MCF 10A (cell line): Measurements from ENCODE around the gene NUBPL. TPM values are rescaled to one million over a fixed set of nuclear protein-coding genes. Genes with fewer than 3 reads are reported as not detected.

Experiments
- BruUV-seq: library from RNA; stranded (reverse); fragments of 400-500 nt; replicated peaks from 2 replicates; lab custom pipeline; 2021; lab: Mats Ljungman, UMichigan
- CTCF ChIA-PET: fragments of 300-600 bp; sonication (Branson Sonifier 250); formaldehyde crosslinking; extraction: SDS; loops from one replicate; lab custom pipeline; 2021; ENCODE audit warnings: antibody characterized with exemption, inconsistent platforms; lab: Yijun Ruan, JAX
- POLR2A ChIA-PET: fragments of 300-600, 350-650 bp; sonication (Branson Sonifier 250); formaldehyde crosslinking; extraction: SDS; loops from one replicate; lab custom pipeline; 2020; ENCODE audit warnings: antibody characterized with exemption, inconsistent platforms; lab: Yijun Ruan, JAX
- DNase-seq: peaks from one replicate; pipeline ENCODE4 v3.0.0-alpha.2; 2018; ENCODE audit not compliant: unreplicated experiment
- H3K27ac Mint-ChIP-seq: one replicate; pipeline ENCODE4 v1.8.0; 2022; ENCODE audit warnings: mild to moderate bottlenecking, low read depth, mixed read lengths; ENCODE audit not compliant: unreplicated experiment
- H3K27me3 Mint-ChIP-seq: one replicate; pipeline ENCODE4 v1.8.0; 2022; ENCODE audit warnings: mixed read lengths; ENCODE audit not compliant: insufficient read depth, unreplicated experiment
- H3K36me3 Mint-ChIP-seq: one replicate; pipeline ENCODE4 v1.8.0; 2022; ENCODE audit warnings: mild to moderate bottlenecking, moderate library complexity, mixed read lengths; ENCODE audit not compliant: insufficient read depth, unreplicated experiment
- H3K4me1 Mint-ChIP-seq: one replicate; pipeline ENCODE4 v1.8.0; 2022; ENCODE audit warnings: mixed read lengths; ENCODE audit not compliant: insufficient read depth, unreplicated experiment
- H3K4me3 Mint-ChIP-seq: one replicate; pipeline ENCODE4 v1.8.0; 2022; ENCODE audit warnings: mild to moderate bottlenecking, moderate library complexity, mixed read lengths; ENCODE audit not compliant: unreplicated experiment
- H3K9me3 Mint-ChIP-seq: one replicate; pipeline ENCODE4 v1.8.0; 2022; ENCODE audit warnings: mixed read lengths; ENCODE audit not compliant: unreplicated experiment
- CTCF ChIP-seq: fragments of 200-600 bp; IDR thresholded peaks from one replicate; pipeline ENCODE4 v1.8.0; 2022; ENCODE audit warnings: antibody characterized with exemption, mild to moderate bottlenecking; ENCODE audit not compliant: unreplicated experiment
- intact Hi-C: fragments of 100-400 bp; cut with micrococcal nuclease; formaldehyde crosslinking; loops from 2 replicates; pipeline ENCODE4 v1.14.1; 2022
- total RNA-seq: library from RNA; stranded (reverse); gene quantifications from 2 replicates; pipeline ENCODE4 v1.2.3, GENCODE V29; 2022

The NUBPL gene
- total RNA-seq, 1 experiment from 2014 or later: 12.3 TPM

- POLR2A ChIA-PET: no interaction called here
- Mint-ChIP-seq H3K4me3 (no peak overlapping the region), H3K4me1 (no peaks in the 10 kb centered on the region), H3K9me3 (no peaks in the 10 kb centered on the region), H3K27ac (no peak overlapping the region), H3K27me3 (no peaks in the 10 kb centered on the region), H3K36me3 (no peaks in the 10 kb centered on the region)
- TF ChIP-seq CTCF: no peak
- CTCF ChIA-PET: interaction anchor here (0.7 kb wide), 1 partner anchor 8 kb away, joined by 4 read pairs; no protein-coding TSS in a partner anchor
- intact Hi-C loops: no loop called here
- no TSS peak for BruUV-seq
- no peak for DNase-seq
Observed at GRCh38 chr14:31727797-31728196, 166.6 kb downstream of the NUBPL start.

DNA sequence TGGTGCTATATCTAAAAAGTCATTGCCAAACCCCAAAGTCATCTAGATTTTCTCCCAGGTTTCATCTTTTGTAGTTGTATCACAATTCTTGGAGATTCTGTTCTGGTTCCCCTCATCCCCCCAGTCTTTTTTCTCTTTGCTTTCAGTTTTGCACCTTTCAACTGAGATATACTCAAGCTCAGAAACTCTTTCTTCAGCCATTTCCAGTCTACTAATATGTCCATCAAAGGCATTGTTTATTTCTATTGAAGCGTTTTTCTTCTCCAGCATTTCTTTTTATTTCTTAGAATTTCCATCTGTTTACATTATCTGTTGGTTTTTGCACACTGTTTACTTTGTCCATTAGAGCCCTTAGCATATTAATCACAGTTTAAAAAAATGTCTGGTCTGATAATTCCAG lies 179.5 kb downstream of the NUBPL start:
- TF ChIP-seq CTCF: no peak
- BruUV-seq: no TSS peak
- no peaks in the 10 kb centered on the region for H3K27me3 Mint-ChIP-seq
- H3K36me3 Mint-ChIP-seq: peaks cover 4% of the 10 kb centered on the region
- intact Hi-C loops: no loop called here
- H3K27ac Mint-ChIP-seq: no peak overlapping the region
- H3K4me1 Mint-ChIP-seq: no peaks in the 10 kb centered on the region
- ChIA-PET CTCF (no interaction called here), POLR2A (no interaction called here)
- H3K9me3 Mint-ChIP-seq: no peaks in the 10 kb centered on the region
- no peak overlapping the region for H3K4me3 Mint-ChIP-seq
- no peak for DNase-seq

DNA sequence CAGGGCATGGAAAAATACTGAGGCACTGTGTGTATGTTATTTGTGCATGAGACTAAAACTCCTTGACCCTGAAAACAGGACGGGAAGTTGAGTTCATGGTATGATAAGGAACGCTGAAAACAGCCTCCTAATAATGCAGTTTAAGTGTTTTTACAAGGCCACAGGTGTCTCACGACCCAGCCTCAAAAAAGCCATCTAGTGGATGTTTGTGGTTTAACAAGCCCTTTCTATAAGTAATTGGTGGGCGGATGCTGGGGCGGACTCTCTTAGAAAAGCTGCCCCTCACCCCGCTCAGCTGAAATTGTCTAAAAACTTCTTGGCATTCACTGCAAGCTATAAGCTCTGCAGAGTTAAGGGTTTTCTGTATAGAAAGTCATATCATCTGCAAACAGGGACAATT lies 184.5 kb downstream of the NUBPL start:
- no peaks in the 10 kb centered on the region for H3K4me1 Mint-ChIP-seq
- ChIA-PET POLR2A (no interaction called here), CTCF (interaction anchor here (0.6 kb wide), 1 partner anchor 39 kb away, joined by 3 read pairs; no protein-coding TSS in a partner anchor)
- peak; percentile 6 for TF ChIP-seq CTCF
- H3K9me3 Mint-ChIP-seq: peaks cover 23% of the 10 kb centered on the region
- H3K27me3 Mint-ChIP-seq: no peaks in the 10 kb centered on the region
- no peak overlapping the region for H3K4me3 Mint-ChIP-seq
- BruUV-seq: no TSS peak
- intact Hi-C loops: no loop called here
- H3K36me3 Mint-ChIP-seq: peaks cover 4% of the 10 kb centered on the region
- DNase-seq: no peak
- no peak overlapping the region for H3K27ac Mint-ChIP-seq

DNA sequence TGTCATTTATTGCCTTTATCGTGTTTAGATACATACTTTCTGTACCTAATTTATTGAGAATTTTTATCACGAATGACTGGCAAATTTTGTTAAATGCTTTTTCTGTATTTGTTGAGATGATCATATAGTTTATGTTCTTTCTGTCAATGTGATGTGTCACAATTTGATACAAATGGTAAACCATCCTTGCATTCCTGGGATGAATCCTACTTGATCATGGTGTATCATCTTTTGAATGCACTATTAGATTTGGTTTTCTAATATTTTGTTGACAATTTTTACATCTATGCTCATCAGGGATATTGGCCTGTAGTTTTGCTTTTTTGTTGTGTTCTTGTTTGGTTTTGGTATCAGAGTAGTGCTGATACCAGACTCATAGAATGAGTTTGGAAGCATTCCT lies 185.1 kb downstream of the NUBPL start:
- CTCF ChIA-PET: no interaction called here
- TF ChIP-seq CTCF: no peak
- Mint-ChIP-seq H3K36me3 (peaks cover 2% of the 10 kb centered on the region), H3K4me3 (no peak overlapping the region), H3K9me3 (peaks cover 27% of the 10 kb centered on the region), H3K27ac (no peak overlapping the region), H3K4me1 (no peaks in the 10 kb centered on the region), H3K27me3 (no peaks in the 10 kb centered on the region)
- DNase-seq: no peak
- no TSS peak for BruUV-seq
- intact Hi-C loops: no loop called here
- POLR2A ChIA-PET: no interaction called here
